ENCODE results near the gene PNMT. TPM values are rescaled to one million over a fixed set of nuclear protein-coding genes. Genes with fewer than 3 reads are reported as not detected.
A peak's percentile ranks its signal among the peaks of the same experiment; 100 is the strongest.

The PNMT gene
- total and polyA plus RNA-seq, 2 of the 8 experiments (the other 6 are each of a cell fraction or from before 2014, with no cell fraction given) = 5.6 to 10.9 TPM

GRCh38 chr17:39627047-39627711, 41.1 kb upstream of the PNMT start:
- Histone ChIP-seq H3K23me2 (ENCODE audit: low read depth, low read length) (peaks cover 12% of the 10 kb centered on the region), H4K20me1 (replicated peaks in 1 of 2; ENCODE audit: control insufficient read depth in 1 of 2, insufficient read depth in 2 of 2, low read length in 2 of 2) (peaks cover 0 to 1% of the 10 kb centered on the region in 2 experiments), H3K23ac (ENCODE audit: insufficient read length) (no peak overlapping the region), H2BK5ac (ENCODE audit: low read depth, low read length) (peak overlapping the region; percentile 78; the same call in 1 of the 2 replicates), H3K79me2 (ENCODE audit: control insufficient read depth in 1 of 2, insufficient read depth in 2 of 2, low read length in 2 of 2) (no peaks in the 10 kb centered on the region), H4K8ac (ENCODE audit: extremely low read depth, insufficient read depth, low read length) (no peak overlapping the region), H3K9me3 (ENCODE audit: insufficient read depth in 2 of 2, low read depth in 1 of 2, low read length in 1 of 2) (no peaks in the 10 kb centered on the region), H3K4me1 (replicated peaks in 1 of 4; ENCODE audit: control insufficient read depth in 3 of 4, insufficient read depth in 4 of 4, low read length in 3 of 4) (peaks cover 8 to 51% (median 39%) of the 10 kb centered on the region in 4 experiments), H2BK15ac (ENCODE audit: low read length) (no peak overlapping the region), H2AK5ac (ENCODE audit: low read depth, low read length) (no peak overlapping the region), H3K36me3 (ENCODE audit: control insufficient read depth in 2 of 4, insufficient read depth in 4 of 4, low read length in 3 of 4) (no peaks in the 10 kb centered on the region), H2BK12ac (ENCODE audit: low read depth, low read length) (peak overlapping the region; percentile 80; the same call in 1 of the 2 replicates), H2AFZ (ENCODE audit: low read length) (peak overlapping the region; percentile 87; the same call in 1 of the 2 replicates), H2BK20ac (ENCODE audit: low read length) (no peak overlapping the region), H3K4ac (replicated peaks; ENCODE audit: insufficient read length, low read depth, low read length) (no peak overlapping the region), H3K14ac (ENCODE audit: insufficient read length) (no peak overlapping the region), H4K5ac (ENCODE audit: insufficient read length, low read depth, low read length) (peak overlapping the region; percentile 48), H3K27ac (ENCODE audit: low read depth, low read length) (no peak overlapping the region), H3K9ac (replicated peaks in 1 of 4; ENCODE audit: extremely low read depth in 1 of 4, low read depth in 3 of 4, low read length in 3 of 4) (no peak overlapping the region), H3K4me2 (ENCODE audit: insufficient read depth in 1 of 2, low read depth in 2 of 2, low read length in 2 of 2) (peak overlapping the region; percentile 84 to 86), H2BK120ac (replicated peaks; ENCODE audit: low read depth, low read length) (no peak overlapping the region), H3K56ac (replicated peaks; ENCODE audit: insufficient read length, low read depth, low read length) (peak overlapping the region; percentile 18), H3K18ac (ENCODE audit: extremely low read depth, low read length) (peak overlapping the region; percentile 78), H3K27me3 (replicated peaks in 1 of 4; ENCODE audit: control insufficient read depth in 3 of 4, extremely low read depth in 1 of 4, insufficient read depth in 3 of 4, low read length in 3 of 4) (peaks cover 2 to 39% (median 35%) of the 10 kb centered on the region in 4 experiments), H4K91ac (replicated peaks; ENCODE audit: insufficient read length, low read length) (peak overlapping the region; percentile 25), H3K79me1 (ENCODE audit: low read depth, low read length) (0 out of 2 replicates have a peak, but pooled peaks cover 2% of the 10 kb centered on the region), H3K4me3 (ENCODE audit: extremely low read depth in 1 of 4, insufficient read depth in 2 of 4, low read depth in 3 of 4, low read length in 4 of 4) (peak overlapping the region; percentile 64 to 75 (median 68))
- 2% methylated on average over 28 of the region's 72 CpGs; no CpG with 5 or more reads in 1 of the 2 experiments for WGBS, 2 experiments (ENCODE audit: extremely low coverage in 1 of 2, insufficient coverage in 1 of 2, insufficient read length in 1 of 2, insufficient replicate concordance in 2 of 2, low coverage in 1 of 2, low lambda C conversion rate in 2 of 2, missing lambda C conversion rate in 1 of 2)
- no peak for DNase-seq (ENCODE audit: low read depth in 1 of 2, low spot score in 2 of 2)
- CTCF ChIA-PET (ENCODE audit: partially characterized antibody) = interaction anchor here (1.3 to 49.2 kb wide), 9 partner anchors 4 to 132 kb away, joined by 3 to 1885 read pairs (median 94); partner anchors contain the start of genes ERBB2, NEUROD2, PGAP3 and PNMT
- FAIRE-seq = no peak
- POLR2A ChIA-PET (ENCODE audit: partially characterized antibody) = interaction anchor here (0.8 to 2.0 kb wide), 10 partner anchors 9 to 126 kb away, joined by 3 to 10 read pairs (median 3); partner anchors contain the start of genes ERBB2 and MIEN1
- TF ChIP-seq GTF2F1 (IDR thresholded peaks at IDR 0.05; ENCODE audit: borderline replicate concordance, low read depth, low read length) (no peak), BACH1 (IDR thresholded peaks at IDR 0.05; ENCODE audit: low read length) (no peak), SIRT6 (IDR thresholded peaks at IDR 0.05; ENCODE audit: low read length) (no peak), SAP30 (IDR thresholded peaks at IDR 0.05; ENCODE audit: insufficient read depth, insufficient replicate concordance, low read length) (no peak), GABPA (IDR thresholded peaks at IDR 0.05; ENCODE audit: borderline replicate concordance, insufficient read depth, low read length) (no peak), PHF8 (conservative IDR thresholded peaks at IDR 0.05; ENCODE audit: low read depth, low read length) (no peak), POLR2AphosphoS5 (IDR thresholded peaks at IDR 0.05; ENCODE audit: low read depth, low read length) (no peak), POU5F1 (IDR thresholded peaks at IDR 0.05; ENCODE audit: low read depth, low read length) (no peak), KDM1A (IDR thresholded peaks at IDR 0.05; ENCODE audit: borderline replicate concordance, low read length) (no peak), MAX (IDR thresholded peaks at IDR 0.05) (no peak), SUZ12 (IDR thresholded peaks at IDR 0.05; ENCODE audit: low read length) (peak; percentile 53), TAF1 (IDR thresholded peaks at IDR 0.05; ENCODE audit: low read depth, low read length) (no peak), JUND (IDR thresholded peaks at IDR 0.05; ENCODE audit: low read length) (no peak)
